ENCODE measurements around the gene ANTXR2.
"Not testable (repeated sequence)": the region's sequence is repeated elsewhere in the genome, so short reads cannot be mapped to it uniquely, and the experiment has no call there.

GRCh38 chr4:79991100-79991499 lies 81.9 kb downstream of the ANTXR2 start:
- not testable (repeated sequence) for TF ChIP-seq CTCF (IDR thresholded peaks at IDR 0.05; ENCODE audit: low read length); EZH2 (optimal IDR thresholded peaks at IDR 0.05; ENCODE audit: low read depth, low read length); EZH2phosphoT487 (IDR thresholded peaks at IDR 0.05; ENCODE audit: low read length)

Measured in MM.1S (cell line).